Posterior cingulate gyrus (tissue), 11 donors: Measurements from ENCODE around the gene SSH2.
A peak's percentile ranks its signal among the peaks of the same experiment; 100 is the strongest.

ENCODE experiments used
- DNase-seq, 10 donors: peaks; one replicate each; pipeline versions ENCODE4 v3.0.0 to v3.0.0-alpha.2; 2020 to 2021; ENCODE audit warnings: mixed read lengths in 3 of 10
- intact Hi-C: fragments of 100-400 bp; cut with DNase I; formaldehyde crosslinking; loops from one replicate; pipeline ENCODE4 v1.15.1; 2023

Gene SSH2

GRCh38 chr17:29588017-29588561 lies 341.9 kb downstream of the SSH2 start:
- DNase-seq: no peak
- intact Hi-C loops: no loop called here

DNA sequence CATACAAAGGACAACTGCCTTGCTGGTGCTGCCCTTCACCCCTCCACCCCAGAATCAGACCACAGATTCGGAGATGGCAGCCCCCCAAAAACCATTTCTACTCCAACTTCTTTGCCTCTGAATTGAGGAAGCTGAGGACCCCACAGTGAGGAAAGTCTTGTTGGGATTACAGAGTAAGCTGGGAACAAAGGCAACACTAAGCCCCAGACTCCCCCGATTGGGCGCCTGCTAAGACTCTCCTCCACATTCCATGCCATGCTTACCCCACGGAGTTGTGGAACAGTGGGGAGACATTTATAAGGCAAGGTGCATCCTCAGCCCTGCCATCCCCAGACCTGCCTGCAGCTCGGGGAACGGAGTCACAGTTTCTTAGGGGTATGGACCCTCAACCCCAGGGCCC lies 342.4 kb downstream of the SSH2 start:
- no peak for DNase-seq

GRCh38 chr17:29586676-29587469 lies 343.2 kb downstream of the SSH2 start:
- intact Hi-C loops: no loop called here
- no peak for DNase-seq

More for the DNA sequence above, 342.4 kb downstream of the SSH2 start:
- intact Hi-C loops: no loop called here

GRCh38 chr17:29585080-29585751 lies 344.8 kb downstream of the SSH2 start:
- intact Hi-C loops: no loop called here
- DNase-seq: peak in 1 of 10 donors; percentile 62

GRCh38 chr17:29584452-29585079 lies 345.5 kb downstream of the SSH2 start:
- intact Hi-C loops: no loop called here
- DNase-seq: peak in 9 of 10 donors; percentile 55 to 95 (median 79)

- intact Hi-C loops: no loop called here
- peak in 3 of 10 donors; percentile 59 to 85 (median 67) for DNase-seq
Observed at GRCh38 chr17:29583324-29584248, 346.4 kb downstream of the SSH2 start.

- intact Hi-C loops: no loop called here
- DNase-seq: peak; percentile 73 to 97 (median 80)
Observed at GRCh38 chr17:29582772-29583171, 347.3 kb downstream of the SSH2 start.

DNA sequence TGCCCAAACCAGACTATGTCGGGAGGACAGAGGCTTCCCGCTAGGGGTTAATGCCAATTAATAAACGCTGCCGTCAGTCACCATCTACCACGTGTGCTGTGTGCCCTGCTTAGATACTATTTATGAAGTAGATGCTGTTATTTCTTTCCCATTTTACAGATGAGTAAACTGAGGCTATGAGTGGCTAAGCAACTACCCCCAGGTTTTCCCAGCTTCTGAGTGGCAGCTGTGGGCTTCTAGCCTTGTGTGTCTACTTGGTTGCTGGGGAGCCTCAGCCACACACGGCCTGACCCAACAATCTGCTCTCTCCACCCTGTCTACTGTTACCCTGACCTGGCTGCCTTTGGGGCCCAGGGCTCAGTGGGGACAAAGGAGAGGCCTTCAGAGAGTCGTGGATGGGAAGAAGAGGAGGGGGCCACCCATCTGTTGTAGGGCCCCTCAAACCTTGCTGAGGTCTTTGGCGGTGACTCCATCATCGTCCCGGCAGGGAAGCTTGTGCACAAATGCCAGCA lies 347.7 kb downstream of the SSH2 start:
- DNase-seq: peak in 3 of 10 donors; percentile 25 to 66 (median 25)
- intact Hi-C loops: no loop called here

DNA sequence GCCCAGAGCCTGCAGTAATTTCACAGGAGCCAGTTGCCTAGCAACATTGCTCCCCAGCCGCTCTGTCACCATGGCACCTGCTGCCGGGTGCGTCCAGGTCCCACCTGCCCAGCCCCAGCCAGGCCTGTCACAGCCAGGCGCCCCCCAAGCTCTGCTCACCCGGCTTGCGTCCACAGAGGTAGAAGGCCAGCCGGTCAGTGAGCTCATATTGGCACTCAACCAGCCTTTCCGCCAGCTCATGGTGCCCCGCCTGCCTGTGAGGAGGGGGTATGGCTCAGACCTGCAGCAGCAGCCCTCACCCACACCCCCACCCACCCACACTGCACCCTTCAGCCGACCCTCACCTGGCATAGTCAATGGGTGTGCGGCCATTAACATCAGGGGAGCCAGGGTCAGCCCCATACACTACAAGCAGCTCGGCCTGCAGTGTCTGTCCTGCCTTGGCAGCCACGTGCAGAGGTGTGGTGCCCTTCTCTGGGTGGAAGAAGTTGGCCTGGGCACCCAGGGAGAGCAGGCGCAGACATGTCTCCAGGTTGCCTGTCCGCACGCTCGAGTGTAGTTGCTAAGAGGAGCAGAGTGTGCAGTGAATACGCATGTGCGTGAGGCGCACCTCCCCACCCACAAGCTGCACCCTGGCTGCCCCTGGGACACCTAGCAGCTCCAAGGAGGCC lies 348.3 kb downstream of the SSH2 start:
- intact Hi-C loops: no loop called here
- peak in 6 of 10 donors; percentile 59 to 93 (median 79) for DNase-seq

- DNase-seq: peak; percentile 83 to 98 (median 93)
Observed at GRCh38 chr17:29579866-29580771, 349.9 kb downstream of the SSH2 start.

DNA sequence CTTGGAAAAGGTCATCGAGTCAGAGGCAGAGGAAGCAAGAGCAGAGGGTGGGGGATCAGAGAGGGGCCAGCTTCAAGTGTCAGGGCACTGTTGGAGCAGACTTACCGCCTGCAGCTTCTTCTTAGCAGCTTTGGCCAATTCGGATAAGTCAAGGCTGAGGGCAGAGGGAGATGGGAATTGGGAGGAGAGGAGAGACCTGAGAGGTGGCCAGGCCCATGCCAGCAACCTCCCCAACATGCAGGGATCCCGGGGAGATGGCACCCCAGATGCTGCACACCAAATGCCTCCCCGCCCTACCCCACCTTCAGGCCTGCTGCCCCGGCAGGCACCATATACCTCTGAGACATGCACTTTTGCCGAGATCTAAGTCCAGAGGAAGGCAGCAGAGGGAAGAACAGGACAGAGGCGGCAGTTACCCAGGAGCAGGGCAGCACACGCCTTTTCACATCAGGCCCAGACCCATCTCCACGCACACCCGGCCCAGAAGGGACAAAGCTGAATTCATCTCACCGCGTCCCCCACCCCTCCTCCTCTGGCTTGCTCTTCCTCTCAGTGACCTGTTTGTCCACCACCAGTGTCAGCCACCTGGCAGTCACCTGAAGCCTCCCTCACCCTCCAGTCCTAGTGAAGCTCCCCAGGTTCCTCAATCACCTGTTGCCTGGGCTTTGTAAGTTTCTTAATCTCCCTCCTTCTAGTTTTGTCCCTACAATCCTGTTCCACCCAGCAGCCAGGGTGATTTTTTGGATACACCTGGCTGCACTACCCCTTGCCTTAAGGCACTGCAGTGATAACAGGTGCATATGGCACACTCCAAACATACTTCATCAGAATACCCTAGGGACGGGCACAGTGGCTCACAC lies 351.2 kb downstream of the SSH2 start:
- DNase-seq: peak in 4 of 10 donors; percentile 6 to 27 (median 15)
- intact Hi-C loops: no loop called here

More at GRCh38 chr17:29579866-29580771, 349.9 kb downstream of the SSH2 start:
- intact Hi-C loops: loop anchor here (1.0 kb wide), 2 partner anchors 11 to 33 kb away; no protein-coding TSS in a partner anchor

DNA sequence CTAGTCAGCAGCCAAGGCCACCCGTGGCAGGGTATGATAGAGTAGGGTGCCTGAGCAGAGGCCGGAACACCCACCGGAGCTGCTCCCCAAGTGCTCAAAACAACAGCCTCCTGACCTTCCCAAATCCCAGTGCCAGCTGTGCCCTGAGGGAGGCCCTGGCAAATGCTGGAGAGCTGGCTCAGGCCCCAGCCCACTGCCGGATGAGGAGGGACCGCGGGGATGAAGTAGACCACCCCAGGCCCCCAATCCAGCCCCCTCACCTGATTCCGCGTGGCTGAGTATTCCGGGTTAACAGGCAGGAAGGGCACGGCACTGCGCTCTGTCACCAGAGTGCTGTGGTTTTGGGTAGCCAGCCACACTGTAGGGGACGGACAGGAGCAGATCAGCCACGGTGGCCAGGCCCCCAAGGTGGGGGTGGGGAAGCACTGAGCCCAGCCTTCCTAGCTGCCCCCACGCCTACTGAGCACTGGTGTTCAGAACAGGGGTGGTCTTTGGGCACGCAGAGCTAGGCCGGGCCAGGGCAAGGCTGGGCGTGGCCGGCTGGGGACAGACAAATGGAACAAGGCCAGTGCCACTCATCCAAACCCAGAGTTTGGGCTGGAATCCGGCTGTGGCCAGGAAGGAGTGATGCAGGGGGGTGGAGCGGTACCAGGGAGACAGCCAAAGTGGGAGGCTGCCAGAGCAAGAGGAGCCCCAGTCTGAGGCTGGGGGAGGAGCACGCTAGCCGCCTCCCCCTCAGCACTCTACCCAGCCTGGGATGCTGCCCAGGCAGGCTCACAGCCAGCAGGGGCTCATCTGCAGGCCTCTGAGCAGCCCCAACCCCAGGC lies 352.4 kb downstream of the SSH2 start:
- intact Hi-C loops: no loop called here
- DNase-seq: peak in 8 of 10 donors; percentile 63 to 94 (median 72)

GRCh38 chr17:29577001-29577370 lies 353.0 kb downstream of the SSH2 start:
- intact Hi-C loops: no loop called here
- peak in 3 of 10 donors; percentile 21 to 83 (median 36) for DNase-seq

- intact Hi-C loops: no loop called here
Observed at GRCh38 chr17:29576214-29577000, 353.6 kb downstream of the SSH2 start.

More at GRCh38 chr17:29576214-29577000, 353.6 kb downstream of the SSH2 start:
- DNase-seq: peak in 4 of 10 donors; percentile 25 to 80 (median 68)
